Spleen (tissue), 7 donors: ENCODE results near the gene USP4.

Experiments
- CTCF ChIP-seq, 11 experiments: fragments of 200-600 bp in 7 of 11; fragments of 450-650 bp in 4 of 11; sonication (generic) in 4 of 11; IDR thresholded peaks in 8 of 11; conservative IDR thresholded peaks in 3 of 11; 1 replicate in 7 of 11; 2 replicates in 4 of 11; pipeline versions ENCODE4 v1.4.0 to v1.8.0; 2016 to 2021; ENCODE audit warnings: antibody characterized with exemption in 11 of 11, inconsistent platforms in 4 of 11, mild to moderate bottlenecking in 1 of 11
- POLR2AphosphoS5 ChIP-seq, 3 donors: sonication (generic); formaldehyde crosslinking; IDR thresholded peaks; one replicate each; pipeline ENCODE4 v1.5.1; 2017; ENCODE audit warnings: antibody characterized with exemption in 3 of 3
- donor health status: DM: no; HTN: no; CAD: no; lungs with moderate emphysema.
- donor health status: DM: no; HTN: no; CAD: no.
- donor health status: DM: no; HTN: no; CAD: no.

- TF ChIP-seq CTCF (IDR thresholded peaks at IDR 0.05 in 8 of 11, conservative IDR thresholded peaks at IDR 0.05 in 3 of 11) (no peak), POLR2AphosphoS5 (IDR thresholded peaks at IDR 0.05) (no peak)
These were observed 15.1 kb downstream of the USP4 start for GRCh38 chr3:49324768-49325167.
